Measurements from ENCODE around the gene COMMD10.

COMMD10 gene

GRCh38 chr5:116281309-116281708 lies 196.5 kb downstream of the COMMD10 start:
- DNase-seq (ENCODE audit: low read depth) = no peak
- no peak for TF ChIP-seq CTCF (IDR thresholded peaks at IDR 0.05; ENCODE audit: low read depth, low read length, missing control alignments)
- in situ Hi-C loops (cut with HindIII; ENCODE audit: low sequenced_read_pairs) = no loop called here
- H3K4me3 ChIP-seq (ENCODE audit: low read depth, low read length) = no peak overlapping the region

GRCh38 chr5:116288524-116288923 lies 203.7 kb downstream of the COMMD10 start:
- no peak overlapping the region for H3K4me3 ChIP-seq (ENCODE audit: low read depth, low read length)
- no peak for TF ChIP-seq CTCF (IDR thresholded peaks at IDR 0.05; ENCODE audit: low read depth, low read length, missing control alignments)
- in situ Hi-C loops (cut with HindIII; ENCODE audit: low sequenced_read_pairs) = no loop called here
- no peak for DNase-seq (ENCODE audit: low read depth)

GRCh38 chr5:116289276-116289675 lies 204.5 kb downstream of the COMMD10 start:
- in situ Hi-C loops (cut with HindIII; ENCODE audit: low sequenced_read_pairs) = no loop called here
- no peak overlapping the region for H3K4me3 ChIP-seq (ENCODE audit: low read depth, low read length)
- TF ChIP-seq CTCF (IDR thresholded peaks at IDR 0.05; ENCODE audit: low read depth, low read length, missing control alignments) = no peak
- DNase-seq (ENCODE audit: low read depth) = no peak

DNA sequence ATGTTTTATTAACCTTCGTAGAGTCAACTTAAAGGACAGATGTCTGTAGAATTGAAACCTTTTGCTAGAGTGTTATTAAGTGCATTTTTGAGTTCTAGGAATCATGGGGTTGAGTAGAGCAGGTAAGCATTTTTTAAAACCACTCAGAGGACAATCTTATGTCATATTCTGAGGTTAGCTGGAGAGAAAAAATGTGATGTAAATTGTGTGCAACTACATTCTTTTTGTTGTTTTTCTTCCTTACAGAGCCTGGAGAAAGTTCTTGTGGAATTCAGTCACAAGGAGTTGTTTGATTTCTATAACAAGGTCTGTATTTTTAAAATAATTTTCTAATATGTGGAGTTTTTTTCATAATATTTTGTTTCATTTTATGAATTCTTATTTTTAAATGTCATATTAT lies 206.4 kb downstream of the COMMD10 start:
- no peak for DNase-seq (ENCODE audit: low read depth)
- TF ChIP-seq CTCF (IDR thresholded peaks at IDR 0.05; ENCODE audit: low read depth, low read length, missing control alignments) = no peak
- no peak overlapping the region for H3K4me3 ChIP-seq (ENCODE audit: low read depth, low read length)
- in situ Hi-C loops (cut with HindIII; ENCODE audit: low sequenced_read_pairs) = no loop called here

DNA sequence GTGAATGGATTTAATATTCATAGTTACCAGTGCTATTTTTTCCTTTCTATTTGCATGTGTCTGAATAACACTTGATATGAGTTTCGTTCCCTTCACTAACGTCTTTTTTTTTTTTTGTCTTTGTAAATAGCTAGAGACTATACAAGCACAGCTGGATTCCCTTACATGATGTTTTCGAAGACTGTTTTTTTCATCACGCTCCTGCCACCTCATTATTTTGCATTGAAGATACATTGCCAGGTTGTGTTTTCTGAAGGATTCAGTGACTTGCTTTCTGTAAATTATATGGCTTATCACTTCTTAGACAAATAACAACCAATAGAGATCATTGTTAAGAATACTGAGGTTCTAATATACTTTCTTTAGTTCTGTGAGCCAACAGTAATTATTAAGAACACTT lies 207.5 kb downstream of the COMMD10 start:
- TF ChIP-seq CTCF (IDR thresholded peaks at IDR 0.05; ENCODE audit: low read depth, low read length, missing control alignments) = no peak
- in situ Hi-C loops (cut with HindIII; ENCODE audit: low sequenced_read_pairs) = no loop called here

GRCh38 chr5:116296335-116297072 lies 211.7 kb downstream of the COMMD10 start:
- in situ Hi-C loops (cut with HindIII; ENCODE audit: low sequenced_read_pairs) = no loop called here
- no peak overlapping the region for H3K4me3 ChIP-seq (ENCODE audit: low read depth, low read length)
- no peak for DNase-seq (ENCODE audit: low read depth)
- TF ChIP-seq CTCF (IDR thresholded peaks at IDR 0.05; ENCODE audit: low read depth, low read length, missing control alignments) = no peak

More for the DNA sequence above, 207.5 kb downstream of the COMMD10 start:
- no peak for DNase-seq (ENCODE audit: low read depth)
- H3K4me3 ChIP-seq (ENCODE audit: low read depth, low read length) = no peak overlapping the region
